ENCODE measurements around the gene NAXD.
"Not testable (repeated sequence)": the region's sequence is repeated elsewhere in the genome, so short reads cannot be mapped to it uniquely, and the experiment has no call there.

NAXD gene

DNA sequence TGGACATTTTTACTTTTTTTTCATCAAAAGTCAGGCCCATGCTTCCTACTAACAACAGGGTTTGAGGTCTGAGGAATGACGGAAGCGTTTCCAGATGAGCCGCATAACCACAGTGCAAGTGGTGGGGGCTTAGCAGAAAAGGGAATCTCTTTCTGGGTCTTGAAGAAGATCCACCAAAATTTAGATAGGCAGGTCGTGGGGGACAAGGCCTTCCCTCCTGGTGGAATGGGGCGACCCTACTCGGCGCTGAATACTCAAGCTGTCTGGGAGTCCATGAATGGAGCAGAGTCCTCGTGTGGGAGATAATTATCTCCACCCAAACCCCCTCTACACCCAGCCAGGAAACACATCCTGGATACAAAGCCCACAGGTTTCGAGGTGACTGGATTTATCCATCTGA lies 53.7 kb downstream of the NAXD start:
- no peak for DNase-seq

GRCh38 chr13:110669814-110670213 lies 54.5 kb downstream of the NAXD start:
- not testable (repeated sequence) for DNase-seq

GRCh38 chr13:110676595-110677587 lies 61.5 kb downstream of the NAXD start:
- no peak for DNase-seq

GRCh38 chr13:110677731-110678545 lies 62.6 kb downstream of the NAXD start:
- no peak for DNase-seq

GRCh38 chr13:110680852-110681251 lies 65.5 kb downstream of the NAXD start:
- DNase-seq = no peak

GRCh38 chr13:110681868-110682550 lies 66.7 kb downstream of the NAXD start:
- no peak for DNase-seq

GRCh38 chr13:110682746-110683145 lies 67.4 kb downstream of the NAXD start:
- DNase-seq = no peak

DNA sequence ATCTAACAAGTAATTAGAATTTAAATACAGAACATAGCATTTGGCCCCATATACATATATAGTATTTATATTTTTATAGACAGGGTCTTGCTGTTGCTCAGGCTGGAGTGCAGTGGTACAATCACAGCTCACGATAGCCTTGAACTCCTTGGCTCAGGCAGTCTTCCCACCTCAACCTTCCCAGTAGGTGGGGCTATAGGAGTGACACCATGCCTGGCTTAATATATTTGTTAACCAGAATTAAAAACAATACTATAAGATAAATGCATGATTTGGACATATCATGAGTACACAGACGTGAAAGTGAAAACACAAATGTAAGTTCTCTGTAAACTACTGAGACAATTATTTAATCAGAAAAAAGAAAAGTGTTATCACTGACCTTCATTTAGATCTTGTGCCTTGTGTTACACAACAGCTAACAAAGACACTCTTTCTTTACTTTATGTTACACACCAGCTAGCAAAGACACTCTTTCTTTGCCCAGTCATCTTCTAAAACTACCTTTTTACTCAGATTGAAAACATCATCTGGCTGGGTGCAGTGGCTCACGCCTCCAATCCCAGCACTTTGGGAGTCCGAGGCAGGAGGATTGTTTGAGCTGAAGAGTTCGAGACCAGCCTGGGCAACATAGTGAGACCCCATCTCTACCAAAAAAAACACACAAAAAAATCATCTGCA lies 68.0 kb downstream of the NAXD start:
- DNase-seq = no peak

DNA sequence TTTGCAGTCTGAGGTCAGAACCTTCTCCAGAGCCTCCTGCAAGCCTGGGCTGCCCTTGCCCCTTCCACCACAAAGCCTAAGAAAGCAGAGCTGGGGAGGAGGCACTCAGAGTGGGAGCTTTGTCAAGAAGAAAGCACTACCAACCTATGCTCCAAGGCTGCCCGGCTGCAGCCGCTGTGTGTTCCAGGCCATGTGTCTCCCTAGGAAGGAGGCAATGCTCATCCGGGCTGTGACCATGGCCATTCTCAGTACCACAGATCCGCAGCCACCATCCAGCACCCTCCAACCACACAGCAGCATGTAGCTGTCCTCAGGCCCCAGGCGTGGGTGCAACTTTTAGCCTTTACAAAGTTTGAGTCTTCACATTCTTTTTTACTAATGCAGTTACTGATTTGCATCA lies 68.6 kb downstream of the NAXD start:
- DNase-seq = no peak

DNA sequence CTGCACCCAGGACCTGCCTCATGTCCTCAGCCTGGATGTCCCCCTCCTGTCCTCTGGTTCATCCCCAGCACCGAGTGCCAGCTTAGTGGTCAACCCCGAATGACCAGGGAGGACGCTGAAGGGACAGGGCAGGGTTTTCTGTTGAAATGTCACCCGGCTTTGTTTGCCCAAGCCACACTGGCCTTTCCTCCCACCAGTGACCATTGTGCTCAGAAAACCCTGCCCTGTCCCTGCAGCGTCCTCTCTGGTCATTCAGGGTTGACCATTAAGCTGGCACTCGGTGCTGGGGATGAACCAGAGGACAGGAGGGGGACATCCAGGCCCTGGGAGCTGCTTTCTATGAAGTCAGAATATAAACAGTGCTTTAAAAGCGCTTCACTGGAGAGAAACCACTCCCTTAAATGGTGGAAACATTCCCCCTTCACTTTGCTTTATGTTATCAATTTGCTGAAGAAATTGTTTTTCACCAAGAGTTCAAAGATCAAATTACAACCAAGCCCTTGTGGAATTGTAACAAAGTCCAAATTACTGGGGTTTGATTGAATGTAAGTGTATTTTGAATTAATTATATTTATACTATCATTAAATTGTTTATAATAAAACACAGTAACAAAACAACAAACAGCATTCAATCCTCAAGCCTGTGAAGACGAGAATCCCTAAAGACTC lies 69.2 kb downstream of the NAXD start:
- DNase-seq = no peak

DNA sequence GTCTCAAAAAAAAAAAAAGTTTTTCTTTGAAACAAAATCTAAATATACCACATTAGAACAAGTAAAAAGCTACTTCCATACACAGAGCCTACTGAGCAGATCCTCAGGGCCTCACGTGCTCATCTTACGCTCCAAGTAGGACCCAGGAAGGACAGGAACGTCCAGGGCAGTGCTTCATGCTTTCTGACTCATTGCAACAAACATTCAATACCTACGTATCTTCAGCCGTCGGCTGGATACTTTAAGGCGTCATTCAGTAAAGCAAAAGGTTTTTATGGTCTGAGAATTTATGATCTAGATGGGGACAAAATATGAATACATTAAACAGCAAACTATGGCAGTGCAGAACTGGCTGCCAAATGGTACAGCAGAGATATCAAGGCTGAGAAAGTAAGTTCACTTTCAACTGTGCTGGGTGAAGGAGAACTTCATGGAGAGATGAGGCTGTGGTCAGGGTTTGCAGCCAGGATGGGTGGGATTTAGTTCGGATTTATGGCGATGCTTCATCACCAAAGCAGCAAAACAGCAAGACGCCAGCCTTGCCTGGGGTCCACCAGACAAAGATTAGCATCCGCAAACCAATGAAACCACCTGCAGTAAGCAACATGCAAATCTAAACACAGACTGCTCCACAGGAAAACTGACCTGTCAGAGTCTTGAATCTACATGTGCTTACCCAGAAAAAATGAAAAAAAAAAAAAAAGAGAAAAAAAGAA lies 70.1 kb downstream of the NAXD start:
- DNase-seq = no peak

DNA sequence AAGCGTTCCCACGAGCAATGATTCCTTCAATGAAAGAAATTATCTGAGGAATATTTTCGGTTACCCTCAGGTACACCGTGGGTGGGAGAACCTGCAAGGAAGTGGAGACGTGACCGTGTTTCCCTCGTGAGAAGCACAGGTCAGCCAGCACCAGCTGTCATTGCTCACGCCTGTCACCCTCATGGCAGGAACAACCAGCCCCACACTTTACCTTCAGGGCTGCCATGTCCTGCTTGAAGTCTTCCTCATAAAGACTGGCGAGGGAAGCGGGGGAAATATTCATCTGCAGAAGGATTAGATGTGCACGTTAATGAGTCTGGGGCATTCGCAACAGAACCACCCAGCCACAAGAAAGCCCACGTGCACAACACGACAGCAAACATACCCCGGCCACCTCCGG lies 72.4 kb downstream of the NAXD start:
- no peak for DNase-seq

DNA sequence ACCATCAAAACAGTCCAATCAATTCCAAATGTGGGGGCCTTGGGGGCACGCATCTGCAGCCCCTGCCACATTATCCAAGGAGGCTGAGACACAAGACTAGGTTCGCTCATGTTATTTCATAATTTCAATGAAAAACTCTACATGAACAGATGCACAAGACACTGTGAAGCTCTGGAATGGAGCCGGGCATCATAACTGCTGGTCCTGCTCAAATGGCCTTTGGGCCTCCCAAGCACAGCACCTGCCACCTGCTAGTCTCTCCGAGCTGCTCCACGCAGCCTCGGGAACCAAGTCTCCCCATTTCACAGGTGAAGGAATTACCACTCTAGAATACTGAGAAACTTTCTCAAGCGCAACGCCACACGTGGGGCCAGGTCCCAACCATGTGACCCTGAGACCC lies 73.7 kb downstream of the NAXD start:
- no peak for DNase-seq
